ENCODE data around the gene NBEAL2. TPM values are rescaled to one million over a fixed set of nuclear protein-coding genes. Genes with fewer than 3 reads are reported as not detected.

Gene NBEAL2
- total RNA-seq, 4 donors from 2014 or later = 128 to 297 (median 185) TPM

GRCh38 chr3:47017504-47018268 lies 38.2 kb downstream of the NBEAL2 start:
- Histone ChIP-seq H3K27ac (peak overlapping the region in 3 of 4 donors; percentile 1 to 58 (median 26)), H3K9me3 (no peaks in the 10 kb centered on the region), H3K4me1 (peaks cover 0 to 56% (median 3%) of the 10 kb centered on the region in 3 donors), H3K27me3 (no peaks in the 10 kb centered on the region), H3K4me3 (no peak overlapping the region), H3K36me3 (peaks cover 7 to 77% (median 21%) of the 10 kb centered on the region in 3 donors)
- WGBS, 2 donors = 74 to 82% methylated on average over 5 to 6 of the region's 6 CpGs
- TF ChIP-seq CTCF (IDR thresholded peaks at IDR 0.05) (no peak), POLR2A (IDR thresholded peaks at IDR 0.05) (no peak)
- intact Hi-C loops (cut with DNase I) = no loop called here
- no peak for DNase-seq

- DNase-seq = no peak
- H3K36me3 ChIP-seq = peaks cover 7 to 72% (median 21%) of the 10 kb centered on the region in 3 donors
- no peaks in the 10 kb centered on the region for H3K27me3 ChIP-seq
- H3K27ac ChIP-seq = peak overlapping the region in 3 of 4 donors; percentile 26 to 58 (median 35)
- H3K9me3 ChIP-seq = no peaks in the 10 kb centered on the region
- peaks cover 0 to 61% (median 6%) of the 10 kb centered on the region in 3 donors for H3K4me1 ChIP-seq
- TF ChIP-seq CTCF (IDR thresholded peaks at IDR 0.05) = no peak
- TF ChIP-seq POLR2A (IDR thresholded peaks at IDR 0.05) = no peak
- intact Hi-C loops (cut with DNase I) = no loop called here
- no peak overlapping the region for H3K4me3 ChIP-seq
These were observed 38.8 kb downstream of the NBEAL2 start for GRCh38 chr3:47018269-47018611.

DNA sequence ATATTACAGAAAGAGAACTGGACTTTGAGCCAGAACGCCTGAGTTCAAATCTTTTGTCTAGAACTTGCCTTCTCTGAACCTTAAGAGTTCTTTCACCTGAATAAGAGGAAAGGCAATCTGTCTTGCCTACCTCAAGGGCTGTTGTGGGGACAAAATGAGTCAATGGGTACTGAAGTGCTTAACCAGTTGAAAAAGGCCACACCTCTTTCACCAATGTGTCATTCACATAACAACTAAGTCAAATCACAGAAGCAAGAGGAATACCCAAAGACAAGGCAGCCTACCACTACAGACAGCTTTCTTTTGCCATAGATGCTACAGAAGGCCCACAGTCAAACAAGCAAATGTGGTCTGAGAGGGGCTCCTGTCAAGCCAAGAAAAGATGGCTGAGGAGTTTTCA lies 39.7 kb downstream of the NBEAL2 start:
- Histone ChIP-seq H3K4me3 (no peak overlapping the region), H3K4me1 (peaks cover 0 to 66% (median 6%) of the 10 kb centered on the region in 3 donors), H3K27me3 (no peaks in the 10 kb centered on the region), H3K36me3 (peaks cover 7 to 62% (median 14%) of the 10 kb centered on the region in 3 donors), H3K9me3 (no peaks in the 10 kb centered on the region), H3K27ac (peak overlapping the region in 2 of 4 donors; percentile 58 to 61)
- intact Hi-C loops (cut with DNase I) = no loop called here
- no peak for DNase-seq
- 71 to 77% methylated on average over 1 of the region's 1 CpG for WGBS, 2 donors
- TF ChIP-seq POLR2A (IDR thresholded peaks at IDR 0.05) (no peak), CTCF (IDR thresholded peaks at IDR 0.05) (no peak)

- Histone ChIP-seq H3K4me1 (peaks cover 0 to 73% (median 9%) of the 10 kb centered on the region in 3 donors), H3K27me3 (no peaks in the 10 kb centered on the region), H3K27ac (peak overlapping the region in 2 of 4 donors; percentile 58 to 61), H3K36me3 (peaks cover 7 to 51% (median 14%) of the 10 kb centered on the region in 3 donors), H3K9me3 (no peaks in the 10 kb centered on the region), H3K4me3 (no peak overlapping the region)
- 90 to 98% methylated on average over 4 of the region's 4 CpGs for WGBS, 2 donors
- intact Hi-C loops (cut with DNase I) = no loop called here
- no peak for DNase-seq
- TF ChIP-seq CTCF (IDR thresholded peaks at IDR 0.05) (no peak), POLR2A (IDR thresholded peaks at IDR 0.05) (no peak)
These were observed 40.8 kb downstream of the NBEAL2 start for GRCh38 chr3:47020311-47020710.

DNA sequence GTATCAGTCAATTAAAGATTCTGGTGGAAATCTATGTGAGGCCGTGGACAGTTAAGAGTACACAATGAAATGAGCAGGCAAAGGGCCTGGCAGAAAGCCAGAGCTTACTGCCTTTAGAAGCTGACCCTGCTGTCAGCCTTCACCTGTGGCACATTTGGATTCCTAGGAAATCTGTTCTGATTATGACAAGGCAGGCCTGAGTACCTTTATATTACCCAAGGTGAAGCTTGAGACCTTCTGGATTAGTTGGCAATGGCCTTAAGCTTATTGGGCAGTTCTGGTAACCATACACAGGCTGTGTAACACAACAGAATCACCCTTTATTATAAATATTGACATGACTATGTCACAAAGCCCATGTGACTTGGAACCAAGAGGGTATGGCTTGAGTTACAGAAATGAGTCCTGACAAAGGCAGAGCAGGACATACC lies 43.2 kb downstream of the NBEAL2 start:
- Histone ChIP-seq H3K9me3 (no peaks in the 10 kb centered on the region), H3K4me3 (no peak overlapping the region), H3K36me3 (peaks cover 0 to 44% (median 3%) of the 10 kb centered on the region in 3 donors), H3K27ac (peak overlapping the region in 2 of 4 donors; percentile 13 to 18), H3K27me3 (no peaks in the 10 kb centered on the region), H3K4me1 (peaks cover 0 to 74% (median 9%) of the 10 kb centered on the region in 3 donors)
- WGBS, 2 donors = 67 to 70% methylated on average over 1 of the region's 1 CpG
- no peak for DNase-seq
- no peak for TF ChIP-seq CTCF (IDR thresholded peaks at IDR 0.05)
- no peak for TF ChIP-seq POLR2A (IDR thresholded peaks at IDR 0.05)
- intact Hi-C loops (cut with DNase I) = no loop called here
